GM21526 (cell line): ENCODE measurements around the gene TMEM198.

Experiments used
- ATAC-seq: cut with Tn5 transposase; IDR thresholded peaks from one replicate; pipeline ENCODE4 v1.9.1; 2021; ENCODE audit warnings: moderate library complexity; ENCODE audit not compliant: unreplicated experiment, low FRiP score

Gene TMEM198, protein sequence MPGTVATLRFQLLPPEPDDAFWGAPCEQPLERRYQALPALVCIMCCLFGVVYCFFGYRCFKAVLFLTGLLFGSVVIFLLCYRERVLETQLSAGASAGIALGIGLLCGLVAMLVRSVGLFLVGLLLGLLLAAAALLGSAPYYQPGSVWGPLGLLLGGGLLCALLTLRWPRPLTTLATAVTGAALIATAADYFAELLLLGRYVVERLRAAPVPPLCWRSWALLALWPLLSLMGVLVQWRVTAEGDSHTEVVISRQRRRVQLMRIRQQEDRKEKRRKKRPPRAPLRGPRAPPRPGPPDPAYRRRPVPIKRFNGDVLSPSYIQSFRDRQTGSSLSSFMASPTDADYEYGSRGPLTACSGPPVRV

DNA sequence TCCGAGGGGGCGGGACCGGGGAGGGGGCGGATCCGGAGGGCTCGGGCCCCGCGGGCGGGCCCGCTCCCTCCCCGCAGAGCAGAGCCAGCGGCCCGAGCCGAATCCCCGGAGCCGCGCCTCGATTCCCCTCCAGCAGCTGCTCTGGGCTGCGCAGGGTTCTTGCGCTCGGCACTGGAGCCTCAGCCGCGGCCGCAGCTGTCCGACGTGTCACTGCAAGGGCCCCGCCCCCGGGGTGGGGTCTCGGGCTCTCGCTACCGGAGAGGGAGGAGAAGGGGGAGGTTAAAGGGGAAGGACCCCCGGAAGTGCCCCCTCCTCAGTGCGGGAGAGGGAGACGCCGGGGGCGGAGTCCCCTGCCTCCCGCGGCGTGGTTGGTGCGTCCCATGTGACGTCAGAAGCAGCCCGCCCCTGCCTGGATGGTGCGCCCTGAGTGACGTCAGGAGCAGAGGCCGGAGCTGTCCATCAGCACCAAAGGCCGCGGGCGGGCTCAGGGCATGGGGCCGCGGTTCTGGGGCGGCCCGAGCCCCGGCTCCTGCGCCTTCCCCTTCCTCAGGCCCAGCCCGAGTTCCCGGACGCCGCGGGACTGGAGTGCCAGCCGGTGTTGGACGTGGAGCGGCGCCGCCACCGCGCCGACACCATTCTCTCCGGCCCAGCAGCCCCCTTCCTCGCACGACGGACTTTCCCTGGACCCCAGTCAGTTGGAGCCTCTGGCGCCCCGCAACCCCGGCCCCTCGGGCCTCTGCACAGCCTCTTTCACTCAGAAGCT lies at the start of gene TMEM198, which contains the start of gene CHPF:
TSS of gene TMEM198 (plus strand) at position 433 of the 763 bp plus-strand sequence. CDS start 700 bp downstream, outside the sequence.
TSS of gene CHPF (minus strand) at position 214 of the 763 bp plus-strand sequence. CDS start 271 bp downstream, outside the sequence.
- peak; percentile 76 for ATAC-seq

DNA sequence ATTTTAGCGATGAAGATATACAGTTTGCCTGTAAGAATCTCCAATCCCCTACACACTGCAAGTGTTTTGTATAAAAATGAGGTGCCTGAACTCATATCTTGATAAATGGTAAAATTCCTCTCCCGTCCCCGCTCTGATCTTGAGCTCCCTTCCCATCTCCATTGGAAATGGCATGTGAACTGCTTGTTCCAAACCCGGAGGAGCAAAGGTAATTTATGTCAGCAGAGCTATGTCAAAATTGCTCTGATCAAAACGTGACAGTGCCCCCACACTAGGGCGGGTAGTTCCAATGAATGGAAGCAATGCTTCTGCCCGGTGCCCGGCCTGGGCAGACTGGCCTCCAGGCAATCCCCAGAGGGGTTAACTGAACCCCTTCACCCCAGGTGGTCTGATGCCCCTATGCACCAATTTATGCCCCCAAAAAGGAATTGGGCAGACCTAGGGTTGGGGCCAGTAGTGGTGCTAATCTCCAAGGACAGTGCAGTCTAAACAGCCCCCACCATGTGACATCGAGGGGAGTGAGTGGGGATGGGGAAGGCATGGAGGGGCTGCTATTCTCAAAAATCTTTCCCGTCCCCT lies 48.8 kb upstream of the TMEM198 start:
- ATAC-seq = no peak

DNA sequence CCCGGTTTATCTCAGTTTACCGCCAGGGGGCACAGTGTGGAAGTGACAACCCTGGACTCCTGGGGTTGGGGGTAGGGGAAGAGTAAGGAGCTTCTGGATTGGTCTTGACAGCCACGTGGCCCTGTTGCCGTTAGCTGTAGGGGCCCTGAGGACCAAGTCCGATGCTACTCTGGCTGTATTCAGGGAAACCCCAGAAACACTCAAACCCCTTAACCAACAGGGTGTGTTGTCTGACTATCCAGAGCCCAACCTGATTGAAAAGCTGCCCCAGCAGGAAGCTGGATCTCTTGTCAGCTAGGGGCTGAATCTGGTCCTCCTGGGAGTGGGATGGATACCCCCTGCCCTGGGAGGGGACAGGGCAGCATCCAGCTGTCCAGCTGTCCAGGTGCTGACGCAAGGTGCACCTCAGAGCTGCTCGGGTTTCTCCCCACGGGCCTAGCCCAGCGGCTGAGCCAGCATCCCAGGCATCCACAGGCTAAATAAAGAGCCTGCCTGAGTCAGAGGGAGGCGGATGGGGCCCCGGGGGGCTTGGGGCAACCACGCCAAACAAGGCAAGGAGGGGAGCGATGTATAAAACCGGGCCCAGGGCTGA lies 48.2 kb upstream of the TMEM198 start:
- ATAC-seq = no peak

DNA sequence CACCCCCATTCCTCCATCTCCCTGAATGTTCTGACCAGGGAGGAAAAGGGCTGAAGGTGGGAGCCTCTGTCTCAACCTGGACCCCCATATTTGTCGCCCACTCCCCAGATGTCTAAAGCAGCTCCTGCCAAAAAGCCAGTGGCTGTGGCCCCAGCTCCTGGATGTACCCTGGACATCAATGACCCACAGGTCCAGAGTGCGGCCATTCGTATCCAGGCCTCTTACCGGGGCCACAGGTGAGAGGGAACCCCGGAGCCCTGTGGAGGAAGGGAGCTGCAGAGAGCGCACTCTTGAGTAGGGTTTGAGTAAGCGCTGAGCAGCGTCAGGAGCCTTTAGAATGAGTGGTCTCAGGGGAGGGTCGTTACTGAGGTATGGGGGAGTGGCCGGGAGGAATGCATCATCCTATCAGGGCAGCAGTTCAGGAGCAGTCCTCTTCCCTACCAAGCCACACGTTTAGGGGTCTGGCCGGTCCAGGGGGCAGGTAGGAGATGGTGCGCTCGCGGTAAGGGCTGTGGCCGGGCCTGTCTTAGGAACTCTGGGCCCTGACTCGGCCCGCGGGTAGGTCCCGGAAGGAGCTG lies 47.5 kb upstream of the TMEM198 start:
- no peak for ATAC-seq

DNA sequence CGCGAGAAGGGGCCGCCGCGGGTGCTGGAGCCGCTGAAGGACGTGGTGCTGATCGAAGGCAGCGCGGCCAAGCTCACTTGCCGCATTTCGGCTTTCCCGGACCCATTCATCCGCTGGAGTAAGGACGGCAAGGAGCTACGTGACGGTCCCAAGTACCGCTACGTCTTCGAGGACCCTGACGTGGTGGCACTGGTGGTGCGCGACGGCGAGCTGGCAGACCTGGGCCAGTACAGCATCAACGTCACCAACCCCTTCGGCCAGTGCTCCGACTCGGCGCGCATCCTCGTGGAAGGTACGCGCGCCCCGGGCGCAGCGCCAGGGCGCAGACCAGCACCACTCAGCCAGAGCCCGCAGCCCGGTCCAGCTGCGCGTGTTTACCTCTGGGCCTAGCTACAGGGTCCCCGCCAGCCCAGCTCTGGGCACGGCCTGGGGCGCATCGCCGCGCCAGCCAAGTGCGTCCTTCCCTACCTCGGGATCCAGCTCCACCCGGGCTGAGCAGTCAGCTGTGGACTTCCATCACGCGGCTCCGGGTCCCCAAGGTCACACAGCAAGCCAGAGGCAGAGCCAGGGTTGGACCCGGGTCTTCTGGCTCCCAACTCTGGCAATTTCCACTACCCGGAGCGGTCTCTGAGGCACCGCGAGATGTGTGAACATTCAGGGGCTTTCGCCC lies 46.9 kb upstream of the TMEM198 start:
- no peak for ATAC-seq

DNA sequence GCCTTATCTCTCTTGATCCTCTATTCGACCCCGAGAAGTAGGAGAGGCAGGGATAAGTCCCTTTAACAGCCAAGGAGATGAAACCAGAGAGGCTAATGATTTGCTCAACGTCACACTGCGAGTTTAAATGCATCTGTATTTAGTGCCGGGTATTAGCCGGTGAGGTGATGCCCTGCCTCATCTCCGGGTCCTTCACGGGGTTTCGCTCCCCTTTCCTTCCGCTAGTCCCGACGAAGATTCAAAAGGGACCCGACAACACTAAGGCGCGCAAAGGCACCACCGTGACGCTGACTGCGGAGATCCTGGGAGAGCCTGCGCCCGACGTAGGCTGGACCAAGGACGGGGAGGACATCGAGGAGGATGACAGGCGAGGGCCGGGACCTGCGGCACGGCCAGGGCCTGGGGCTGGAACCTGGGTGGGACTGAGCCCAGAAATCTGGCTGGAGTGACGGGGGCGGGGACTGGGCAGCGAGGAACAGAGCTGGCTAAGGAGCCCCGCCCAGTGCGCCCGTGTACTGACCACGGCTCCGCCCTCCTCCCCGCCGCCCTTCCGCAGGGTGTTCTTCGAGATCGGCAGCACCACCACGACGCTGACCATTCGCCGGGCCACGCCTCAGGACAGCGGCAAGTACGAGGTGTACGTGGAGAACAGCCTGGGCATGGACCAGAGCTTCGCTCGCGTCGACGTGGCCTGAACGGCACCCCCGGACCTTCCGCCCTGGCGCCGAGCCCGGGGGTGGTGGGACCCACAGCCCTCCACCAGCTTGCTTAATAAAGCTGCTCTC lies 46.1 kb upstream of the TMEM198 start:
- peak; percentile 9 for ATAC-seq

DNA sequence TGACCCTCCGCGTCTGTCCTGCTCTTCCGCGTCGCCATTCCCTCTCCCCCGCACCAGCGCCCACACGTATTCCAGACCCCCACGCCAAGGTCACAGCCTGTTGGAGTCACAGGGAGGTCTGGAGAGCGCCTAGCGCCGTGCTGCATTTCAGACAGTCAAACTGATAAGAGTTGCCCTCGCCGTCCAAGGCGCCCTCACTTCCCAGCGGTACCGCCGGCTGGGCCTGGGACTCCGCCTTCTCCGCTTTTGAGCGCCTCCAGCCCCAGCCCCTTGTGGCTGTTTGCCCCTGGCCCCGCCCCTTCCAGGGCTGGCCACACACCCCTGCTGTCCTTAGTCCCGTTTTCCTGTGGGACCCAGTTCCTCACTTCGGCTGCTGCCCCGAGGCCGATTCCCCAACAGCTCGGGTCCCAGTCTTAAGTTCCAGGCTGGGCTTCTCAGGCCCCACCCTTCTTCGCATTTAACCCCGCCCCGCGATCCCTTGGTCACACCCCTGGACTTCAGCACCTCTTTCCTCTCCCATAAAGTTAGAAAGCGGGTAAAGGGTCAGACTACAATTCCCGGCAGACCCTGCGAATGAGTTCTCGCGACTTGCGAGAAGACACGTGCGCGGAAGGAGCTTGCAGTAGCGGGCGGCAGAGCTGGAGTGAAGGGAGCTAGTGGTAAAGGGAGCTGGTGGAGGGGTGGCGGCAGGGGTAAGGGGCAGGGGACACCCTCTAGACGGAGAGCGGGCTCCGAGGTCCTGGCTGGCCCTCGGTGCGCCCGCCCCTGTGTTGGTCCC lies 45.4 kb upstream of the TMEM198 start, which contains the start of gene GMPPA:
TSS of gene GMPPA (plus strand) at position 612 of the 778 bp plus-strand sequence. CDS start 1,085 bp downstream, outside the sequence.
- ATAC-seq = peak; percentile 94

DNA sequence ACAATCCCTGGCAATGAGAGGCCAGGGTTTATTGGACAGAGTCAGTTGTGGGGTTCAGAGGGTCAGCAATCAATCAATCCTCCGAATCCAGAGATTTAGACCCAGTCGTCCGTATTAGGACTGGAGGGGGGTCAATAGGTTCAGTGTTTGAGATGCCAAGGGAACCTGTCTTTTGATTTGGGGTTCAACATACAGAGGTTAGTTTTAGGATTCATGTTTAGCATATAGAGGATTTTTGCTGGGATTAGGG lies 44.8 kb upstream of the TMEM198 start:
- no peak for ATAC-seq

DNA sequence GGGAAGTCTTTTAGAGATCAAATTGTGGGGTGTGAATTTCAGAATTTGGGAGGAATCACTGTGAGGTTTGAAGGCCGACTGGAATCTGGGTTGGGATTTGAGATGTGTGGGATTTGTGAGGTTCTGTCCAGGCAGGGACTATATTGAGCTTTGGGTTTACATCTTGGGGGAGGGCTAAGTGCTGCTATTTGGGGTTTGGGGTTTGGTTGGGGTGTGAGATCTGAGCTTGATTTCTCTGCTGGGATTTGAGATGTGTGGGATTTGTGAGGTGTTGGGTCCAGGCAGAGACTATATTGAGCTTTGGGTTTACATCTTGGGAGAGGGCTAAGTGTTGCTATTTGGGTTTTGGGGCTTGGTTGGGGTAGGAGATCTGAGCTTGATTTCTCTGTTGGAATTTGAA lies 44.3 kb upstream of the TMEM198 start:
- no peak for ATAC-seq

DNA sequence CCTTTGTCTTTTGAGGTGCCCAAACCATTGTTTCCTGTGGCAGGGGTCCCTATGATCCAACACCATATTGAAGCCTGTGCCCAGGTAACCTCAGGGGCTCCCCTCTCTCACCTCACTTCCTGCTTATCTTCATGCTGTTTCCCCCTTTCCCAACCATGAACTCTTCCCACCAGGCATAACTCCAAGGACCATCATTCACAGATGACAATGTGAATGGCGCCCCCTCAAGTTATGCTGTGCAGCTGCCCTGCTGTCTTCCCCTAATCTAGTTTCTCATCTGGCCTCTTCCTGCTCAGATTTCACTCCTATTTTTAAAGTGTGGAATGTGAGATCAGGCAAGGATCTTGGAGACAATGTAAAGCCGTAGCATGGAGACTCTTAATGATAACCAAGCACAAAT lies 43.7 kb upstream of the TMEM198 start:
- no peak for ATAC-seq

DNA sequence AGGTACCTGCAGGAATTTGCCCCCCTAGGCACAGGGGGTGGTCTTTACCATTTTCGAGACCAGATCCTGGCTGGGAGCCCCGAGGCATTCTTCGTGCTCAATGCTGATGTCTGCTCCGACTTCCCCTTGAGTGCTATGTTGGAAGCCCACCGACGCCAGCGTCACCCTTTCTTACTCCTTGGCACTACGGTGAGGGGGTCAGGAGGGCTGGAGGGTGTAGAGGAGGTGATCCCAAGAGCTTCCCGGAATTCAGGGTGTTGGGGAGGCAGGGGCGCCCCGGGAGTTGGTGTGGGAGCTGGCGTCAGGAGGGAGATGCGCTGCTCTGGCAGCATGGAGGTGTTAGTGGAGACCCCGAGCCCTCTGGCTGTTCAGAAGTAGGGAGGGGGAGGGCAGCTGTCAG lies 42.0 kb upstream of the TMEM198 start:
- ATAC-seq = no peak

DNA sequence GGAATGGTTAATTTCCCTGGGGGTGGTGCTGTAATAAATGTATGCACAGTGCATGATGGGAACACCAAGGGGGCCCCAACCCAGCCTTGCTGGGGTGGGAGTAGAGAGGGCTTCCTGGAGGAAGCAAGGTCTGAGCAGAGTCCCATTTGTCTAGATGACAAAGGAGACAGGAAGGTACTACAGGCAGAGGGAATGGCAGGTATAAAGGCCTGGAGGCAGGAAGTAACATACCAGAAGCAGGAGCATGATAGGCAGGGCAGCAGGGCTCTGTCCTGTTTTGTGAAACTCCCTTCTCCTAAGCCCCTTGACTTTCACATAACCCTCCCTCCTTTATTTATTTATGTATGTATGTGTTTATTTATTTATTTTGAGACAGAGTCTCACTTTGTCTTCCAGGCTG lies 41.2 kb upstream of the TMEM198 start:
- ATAC-seq = no peak

DNA sequence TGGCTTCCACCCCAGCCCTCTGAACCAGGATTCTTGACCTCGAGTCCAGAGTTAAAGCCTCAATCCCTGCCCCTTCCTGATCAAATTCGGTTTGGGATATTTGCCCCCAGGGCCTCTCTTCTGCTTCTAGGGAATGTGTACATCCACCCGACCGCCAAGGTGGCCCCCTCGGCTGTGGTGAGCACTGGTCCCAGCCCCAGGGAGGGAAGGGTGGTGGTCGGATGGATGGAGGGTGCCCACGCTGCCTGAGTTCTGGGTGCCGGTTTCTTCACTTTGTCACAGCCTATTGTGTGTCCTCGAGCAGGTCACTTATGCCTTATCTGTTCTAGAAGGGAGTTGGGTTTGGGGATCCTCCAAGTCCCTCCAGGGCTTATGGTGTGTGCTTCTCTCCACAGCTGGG lies 38.2 kb upstream of the TMEM198 start:
- ATAC-seq = no peak

DNA sequence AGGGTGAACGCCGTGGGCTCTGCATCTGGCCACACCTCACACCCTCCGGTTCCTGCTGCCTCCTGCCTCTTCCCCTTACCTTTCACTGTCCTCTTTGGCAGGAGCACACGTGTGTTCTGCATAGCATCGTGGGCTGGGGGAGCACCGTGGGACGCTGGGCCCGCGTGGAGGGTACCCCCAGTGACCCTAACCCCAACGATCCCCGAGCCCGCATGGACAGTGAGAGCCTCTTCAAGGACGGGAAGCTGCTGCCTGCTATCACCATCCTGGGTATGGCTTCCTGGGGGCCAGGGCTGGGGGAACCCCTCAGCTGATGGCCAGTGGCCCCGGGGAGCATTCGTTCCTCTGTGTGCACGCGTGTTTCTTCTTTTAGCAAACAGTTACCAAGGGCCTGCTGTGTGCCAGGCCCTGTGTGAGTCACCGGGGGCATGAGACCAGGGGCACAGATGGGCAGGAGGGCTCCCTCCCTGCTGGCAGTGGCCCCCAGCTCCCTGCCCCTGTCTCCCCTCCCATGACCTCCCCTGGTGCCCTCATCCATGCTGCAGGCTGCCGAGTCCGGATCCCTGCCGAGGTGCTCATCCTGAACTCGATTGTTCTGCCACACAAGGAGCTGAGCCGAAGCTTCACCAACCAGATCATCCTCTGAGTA lies 37.6 kb upstream of the TMEM198 start:
- ATAC-seq = no peak

DNA sequence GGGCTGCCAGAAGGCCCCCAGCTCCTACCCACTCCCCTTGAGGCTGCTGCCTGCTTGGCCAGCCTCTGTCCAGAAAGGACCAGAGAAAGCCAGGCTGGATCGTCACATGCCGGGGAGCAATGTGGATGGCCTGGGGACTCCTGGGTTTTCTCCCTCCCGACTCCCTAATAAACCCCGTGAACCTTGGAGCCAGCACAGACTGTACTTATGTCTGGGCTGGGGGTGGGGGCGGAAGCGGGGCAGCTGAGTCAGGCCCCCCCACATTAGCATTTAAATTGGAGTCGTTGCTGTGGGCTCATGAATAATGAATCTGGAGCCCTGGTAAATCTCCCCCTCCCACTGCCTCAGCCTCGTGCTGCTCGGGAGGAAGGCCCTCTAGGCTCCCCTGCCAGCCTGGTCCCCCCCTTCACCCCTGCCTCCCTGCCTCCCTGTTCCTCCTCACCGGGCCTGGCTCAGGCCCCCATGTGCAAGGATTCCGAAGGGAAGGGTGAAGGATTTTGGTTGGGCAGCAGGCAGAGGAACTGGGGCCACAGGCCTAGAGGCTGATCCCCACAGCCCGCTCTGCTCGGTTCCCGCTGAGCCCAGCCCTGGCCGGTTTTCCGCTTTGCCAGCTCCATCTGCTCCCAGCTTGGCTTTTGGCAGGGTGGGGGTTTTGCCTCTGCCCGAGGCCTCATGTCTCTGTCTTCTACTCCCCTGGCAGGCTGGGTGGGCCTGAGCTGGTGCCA lies 36.9 kb upstream of the TMEM198 start:
- ATAC-seq = no peak

DNA sequence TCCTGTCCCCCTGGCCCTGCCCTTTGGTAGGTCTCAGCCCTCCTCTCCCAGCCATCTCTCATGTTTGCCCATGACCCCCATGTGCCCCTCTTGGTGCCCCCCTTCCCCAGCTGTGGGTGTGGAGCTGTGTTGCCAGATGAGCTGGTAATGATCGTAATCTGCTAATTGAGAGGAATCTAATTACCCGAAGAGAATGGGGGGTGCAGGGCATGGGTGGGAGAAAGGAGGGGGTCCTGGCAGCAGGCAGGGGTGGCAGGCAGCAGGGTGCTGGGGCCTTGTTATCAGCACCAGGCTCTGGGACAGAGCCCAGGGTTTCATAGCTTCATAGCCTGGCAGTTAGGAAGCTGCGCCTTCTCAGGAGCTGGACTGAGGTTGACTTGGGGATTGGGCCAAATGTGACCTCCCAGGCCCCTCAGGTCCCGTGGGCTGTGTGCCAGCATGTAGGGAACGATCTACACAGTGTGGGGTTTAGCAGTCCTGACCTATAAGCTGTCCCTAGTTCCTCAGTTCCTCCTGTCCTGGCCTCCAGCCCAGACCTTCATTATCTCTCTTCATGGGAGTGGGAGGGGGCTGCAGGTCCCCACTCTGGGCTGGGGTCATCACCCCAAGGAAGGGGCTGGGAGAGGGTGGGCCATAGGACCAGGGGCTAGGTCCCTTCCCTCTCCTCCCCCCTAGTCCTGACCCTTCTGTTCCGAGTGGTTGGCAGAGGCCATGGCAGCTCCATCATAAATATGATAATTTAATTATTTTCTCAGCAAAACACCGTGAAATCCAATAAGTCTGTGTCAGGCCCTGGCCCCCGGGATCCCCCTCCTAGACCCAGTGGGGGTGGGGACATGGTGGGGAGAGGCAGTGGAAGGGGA lies 36.0 kb upstream of the TMEM198 start:
- no peak for ATAC-seq

DNA sequence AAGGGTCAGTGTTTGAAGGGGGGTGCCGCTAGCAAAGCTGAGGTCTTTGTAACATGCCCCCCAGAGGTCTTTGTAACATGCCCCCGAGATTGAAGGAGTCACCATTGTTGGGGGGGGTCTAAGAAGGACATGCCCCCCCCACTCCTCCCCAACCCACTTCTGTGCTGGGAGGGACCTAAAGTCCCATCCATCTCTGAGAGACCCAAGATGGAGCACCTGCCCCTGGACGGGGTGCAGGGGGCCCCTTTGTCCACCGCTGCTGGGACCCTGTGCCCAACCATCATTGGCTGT lies 35.4 kb upstream of the TMEM198 start:
- ATAC-seq = no peak
